Neuron (in vitro differentiated cells): ENCODE results near the gene METTL25B.

Experiments
- H2AFZ ChIP-seq: one replicate; pipeline ENCODE4 v1.6.1; 2013; ENCODE audit warnings: low read depth, mild to moderate bottlenecking, inconsistent platforms, low read length, moderate library complexity
- H3K27me3 ChIP-seq: one replicate; pipeline ENCODE4 v1.6.1; 2013; ENCODE audit warnings: low read length; ENCODE audit not compliant: insufficient read depth
- H3K36me3 ChIP-seq: one replicate; pipeline ENCODE4 v1.6.1; 2013; ENCODE audit warnings: low read length; ENCODE audit not compliant: insufficient read depth
- H3K4me1 ChIP-seq: one replicate; pipeline ENCODE4 v1.6.1; 2013; ENCODE audit warnings: low read length; ENCODE audit not compliant: insufficient read depth
- H3K4me3 ChIP-seq: 2 replicates; pipeline ENCODE4 v1.5.1; 2013; ENCODE audit warnings: mild to moderate bottlenecking, low read length, moderate library complexity
- H3K9me3 ChIP-seq: one replicate; pipeline ENCODE4 v1.6.1; 2013; ENCODE audit warnings: low read length

Gene METTL25B

GRCh38 chr1:156727926-156728598 is at the start of gene METTL25B:
METTL25B (plus strand) TSS chr1:156728469; CDS start chr1:156729105, 636 bp downstream.
- Histone ChIP-seq H2AFZ (peak within 1 kb of the TSS; percentile 68), H3K27me3 (no peaks in the 10 kb centered on the region), H3K4me1 (peaks cover 34% of the 10 kb centered on the region), H3K4me3 (peak within 1 kb of the TSS; percentile 63), H3K9me3 (no peaks in the 10 kb centered on the region), H3K36me3 (peaks cover 31% of the 10 kb centered on the region)

- Histone ChIP-seq H2AFZ (no peak overlapping the region), H3K27me3 (peaks cover 54% of the 10 kb centered on the region), H3K4me1 (peaks cover 12% of the 10 kb centered on the region)
Measured at GRCh38 chr1:156680056-156680455, 48.2 kb upstream of the METTL25B start.

GRCh38 chr1:156681196-156681960 is 46.9 kb upstream of the METTL25B start:
- peaks cover 54% of the 10 kb centered on the region for H3K27me3 ChIP-seq
- no peak overlapping the region for H3K4me3 ChIP-seq
- no peaks in the 10 kb centered on the region for H3K36me3 ChIP-seq
- H3K4me1 ChIP-seq = peaks cover 6% of the 10 kb centered on the region
- H3K9me3 ChIP-seq = no peaks in the 10 kb centered on the region
- H2AFZ ChIP-seq = no peak overlapping the region

More at GRCh38 chr1:156680056-156680455, 48.2 kb upstream of the METTL25B start:
- Histone ChIP-seq H3K36me3 (peaks cover under 1% of the 10 kb centered on the region), H3K4me3 (no peak overlapping the region), H3K9me3 (no peaks in the 10 kb centered on the region)

- peaks cover 54% of the 10 kb centered on the region for H3K27me3 ChIP-seq
- no peaks in the 10 kb centered on the region for H3K9me3 ChIP-seq
- H3K4me3 ChIP-seq = no peak overlapping the region
- H2AFZ ChIP-seq = no peak overlapping the region
- peaks cover 6% of the 10 kb centered on the region for H3K4me1 ChIP-seq
- no peaks in the 10 kb centered on the region for H3K36me3 ChIP-seq
Measured at GRCh38 chr1:156682166-156682890, 45.9 kb upstream of the METTL25B start.

- Histone ChIP-seq H3K9me3 (no peaks in the 10 kb centered on the region), H3K4me1 (peaks cover 3% of the 10 kb centered on the region), H2AFZ (no peak overlapping the region), H3K4me3 (no peak overlapping the region), H3K36me3 (no peaks in the 10 kb centered on the region), H3K27me3 (peaks cover 46% of the 10 kb centered on the region)
Measured at GRCh38 chr1:156684227-156684782, 44.0 kb upstream of the METTL25B start.

- H2AFZ ChIP-seq = peak overlapping the region; percentile 82
- peaks cover 48% of the 10 kb centered on the region for H3K4me1 ChIP-seq
- peak overlapping the region; percentile 30 for H3K4me3 ChIP-seq
- H3K27me3 ChIP-seq = peaks cover 19% of the 10 kb centered on the region
- no peaks in the 10 kb centered on the region for H3K9me3 ChIP-seq
- H3K36me3 ChIP-seq = no peaks in the 10 kb centered on the region
Measured at GRCh38 chr1:156689035-156689952, 39.0 kb upstream of the METTL25B start.

GRCh38 chr1:156689953-156690674 is 38.2 kb upstream of the METTL25B start:
- Histone ChIP-seq H3K36me3 (no peaks in the 10 kb centered on the region), H3K27me3 (peaks cover 12% of the 10 kb centered on the region), H3K4me1 (peaks cover 50% of the 10 kb centered on the region), H3K4me3 (no peak overlapping the region), H2AFZ (no peak overlapping the region), H3K9me3 (no peaks in the 10 kb centered on the region)

GRCh38 chr1:156690675-156691036 is 37.6 kb upstream of the METTL25B start:
- Histone ChIP-seq H3K4me3 (no peak overlapping the region), H3K36me3 (no peaks in the 10 kb centered on the region), H2AFZ (no peak overlapping the region), H3K4me1 (peaks cover 50% of the 10 kb centered on the region), H3K9me3 (no peaks in the 10 kb centered on the region), H3K27me3 (peaks cover 12% of the 10 kb centered on the region)

- H2AFZ ChIP-seq = no peak overlapping the region
- peaks cover 12% of the 10 kb centered on the region for H3K27me3 ChIP-seq
- H3K4me1 ChIP-seq = peaks cover 50% of the 10 kb centered on the region
- no peaks in the 10 kb centered on the region for H3K9me3 ChIP-seq
- no peak overlapping the region for H3K4me3 ChIP-seq
- H3K36me3 ChIP-seq = no peaks in the 10 kb centered on the region
Measured at GRCh38 chr1:156691191-156691590, 37.1 kb upstream of the METTL25B start.

- H3K4me3 ChIP-seq = no peak overlapping the region
- H3K27me3 ChIP-seq = peaks cover 12% of the 10 kb centered on the region
- no peak overlapping the region for H2AFZ ChIP-seq
- H3K36me3 ChIP-seq = no peaks in the 10 kb centered on the region
- peaks cover 50% of the 10 kb centered on the region for H3K4me1 ChIP-seq
- no peaks in the 10 kb centered on the region for H3K9me3 ChIP-seq
Measured at GRCh38 chr1:156691665-156692440, 36.4 kb upstream of the METTL25B start.

GRCh38 chr1:156692441-156692924 is 35.8 kb upstream of the METTL25B start:
- H3K27me3 ChIP-seq = peaks cover 12% of the 10 kb centered on the region
- H3K4me3 ChIP-seq = no peak overlapping the region
- H3K4me1 ChIP-seq = peaks cover 50% of the 10 kb centered on the region

More at GRCh38 chr1:156692441-156692924, 35.8 kb upstream of the METTL25B start:
- Histone ChIP-seq H3K9me3 (no peaks in the 10 kb centered on the region), H3K36me3 (no peaks in the 10 kb centered on the region), H2AFZ (no peak overlapping the region)
